Liver (tissue), 9 donors: ENCODE results near the gene CDKN2B-AS1. TPM values are rescaled to one million over a fixed set of nuclear protein-coding genes. Genes with fewer than 3 reads are reported as not detected.

Source experiments
- DNase-seq: peaks from one replicate; pipeline ENCODE4 v3.0.0-alpha.2; 2017; ENCODE audit warnings: low spot score
- H3K27ac ChIP-seq, 2 donors: one replicate each; pipeline ENCODE4 v1.7.0; 2013; ENCODE audit warnings: inconsistent platforms in 2 of 2, low read length in 2 of 2, control low read depth in 1 of 2, low read depth in 1 of 2, mild to moderate bottlenecking in 1 of 2
- H3K27me3 ChIP-seq, 4 donors: one replicate each; pipeline versions ENCODE4 v1.6.1 to v1.7.0; 2013; ENCODE audit warnings: low read length in 3 of 4, inconsistent platforms in 1 of 4, mild to moderate bottlenecking in 1 of 4, moderate library complexity in 1 of 4; ENCODE audit not compliant: control insufficient read depth in 4 of 4, insufficient read depth in 4 of 4
- H3K36me3 ChIP-seq, 4 donors: one replicate each; pipeline versions ENCODE4 v1.6.1 to v1.7.0; 2013; ENCODE audit warnings: low read length in 3 of 4, mild to moderate bottlenecking in 3 of 4, low read depth in 1 of 4, moderate library complexity in 1 of 4; ENCODE audit not compliant: control insufficient read depth in 4 of 4, insufficient read depth in 3 of 4
- H3K4me1 ChIP-seq, 4 donors: one replicate each; pipeline versions ENCODE4 v1.6.1 to v1.7.0; 2013; ENCODE audit warnings: low read length in 3 of 4, mild to moderate bottlenecking in 3 of 4, moderate library complexity in 1 of 4; ENCODE audit not compliant: control insufficient read depth in 4 of 4, insufficient read depth in 4 of 4
- H3K4me3 ChIP-seq, 3 donors: one replicate each; pipeline versions ENCODE4 v1.6.1 to v1.7.0; 2013; ENCODE audit warnings: low read length in 3 of 3, control low read depth in 1 of 3, low read depth in 1 of 3, mild to moderate bottlenecking in 1 of 3
- H3K9ac ChIP-seq, 2 donors: one replicate each; pipeline ENCODE4 v1.7.0; 2013; ENCODE audit warnings: low read length in 2 of 2, mild to moderate bottlenecking in 2 of 2, moderate library complexity in 2 of 2, control low read depth in 1 of 2, low read depth in 1 of 2
- H3K9me3 ChIP-seq, 4 donors: one replicate each; pipeline versions ENCODE4 v1.6.1 to v1.7.0; 2013; ENCODE audit warnings: low read length in 3 of 4; ENCODE audit not compliant: control insufficient read depth in 4 of 4
- EGR1 ChIP-seq, 2 donors: IDR thresholded peaks; 2 replicates each; pipeline ENCODE4 v1.6.1; 2016 to 2018; ENCODE audit warnings: antibody characterized with exemption in 2 of 2, low read depth in 2 of 2
- FOXA1 ChIP-seq: IDR thresholded peaks from 2 replicates; pipeline ENCODE4 v1.6.1; 2016; ENCODE audit warnings: antibody characterized with exemption
- FOXA2 ChIP-seq: IDR thresholded peaks from 2 replicates; pipeline ENCODE4 v1.6.1; 2016; ENCODE audit warnings: antibody characterized with exemption
- HNF4A ChIP-seq, 2 donors: conservative IDR thresholded peaks; 2 replicates each; pipeline ENCODE4 v1.6.1; 2016; ENCODE audit warnings: antibody characterized with exemption in 2 of 2, mild to moderate bottlenecking in 2 of 2
- HNF4G ChIP-seq: IDR thresholded peaks from 2 replicates; pipeline ENCODE4 v1.6.1; 2016; ENCODE audit warnings: antibody characterized with exemption
- MAX ChIP-seq: IDR thresholded peaks from 2 replicates; pipeline ENCODE4 v1.6.1; 2016; ENCODE audit warnings: antibody characterized with exemption
- NR2F2 ChIP-seq: IDR thresholded peaks from 2 replicates; pipeline ENCODE4 v1.6.1; 2016; ENCODE audit warnings: antibody characterized with exemption
- RAD21 ChIP-seq, 2 donors: IDR thresholded peaks; 2 replicates each; pipeline ENCODE4 v1.6.1; 2016; ENCODE audit warnings: antibody characterized with exemption in 2 of 2, mild to moderate bottlenecking in 2 of 2
- RXRA ChIP-seq, 2 donors: IDR thresholded peaks; 2 replicates each; pipeline ENCODE4 v1.6.1; 2017 to 2018; ENCODE audit warnings: antibody characterized with exemption in 2 of 2, mild to moderate bottlenecking in 1 of 2
- SP1 ChIP-seq: IDR thresholded peaks from 2 replicates; pipeline ENCODE4 v1.6.1; 2018; ENCODE audit warnings: antibody characterized with exemption, mild to moderate bottlenecking
- TAF1 ChIP-seq: conservative IDR thresholded peaks from 2 replicates; pipeline ENCODE4 v1.6.1; 2016; ENCODE audit warnings: antibody characterized with exemption, mild to moderate bottlenecking
- YY1 ChIP-seq: IDR thresholded peaks from 2 replicates; pipeline ENCODE4 v1.6.1; 2016; ENCODE audit warnings: antibody characterized with exemption, mild to moderate bottlenecking
- WGBS: extraction: QIAGEN DNeasy Blood & Tissue Kit; methylation state at CpG from one replicate; pipeline ENCODE4 v1.1.7; 2013; 5-methylcytosine and 5-hydroxymethylcytosine counted together
- polyA plus RNA-seq, 2 donors: library from polyadenylated mRNA; stranded (reverse) in 1 of 2; unstranded in 1 of 2; fragments of 200-250 nt in 1 of 2; fragments of >200 nt in 1 of 2; fragmentation: Nextera tagmentation in 1 of 2; extraction: Ambion mirVana in 1 of 2; gene quantifications; one replicate each; pipeline versions ENCODE4 v1.2.1 to v1.2.3, GENCODE V29; 2013 to 2015
- total RNA-seq, 2 donors: library from RNA; depleted of rRNA; stranded (reverse); fragments of >200 nt; gene quantifications; one replicate each; pipeline ENCODE4 v1.2.3, GENCODE V29; 2014
- TF ChIP-seq, protein P1 (sequence below): IDR thresholded peaks from 2 replicates; pipeline ENCODE4 v1.6.1; 2016; ENCODE audit warnings: antibody characterized with exemption, mild to moderate bottlenecking
- TF ChIP-seq, protein P2 (sequence below): IDR thresholded peaks from 2 replicates; pipeline ENCODE4 v1.6.1; 2016; ENCODE audit warnings: antibody characterized with exemption
- TF ChIP-seq, protein P3 (sequence below): fragments of 150-350 bp; IDR thresholded peaks from 2 replicates; pipeline ENCODE4 v1.5.1; 2017; ENCODE audit warnings: improper control_type of control experiment, low read depth, low read length; ENCODE audit not compliant: missing input control
- TF ChIP-seq, protein P4 (sequence below): IDR thresholded peaks from 2 replicates; pipeline ENCODE4 v1.6.1; 2016; ENCODE audit warnings: antibody characterized with exemption
- donor health status: healthy.
- donor health status: healthy.
- donor health status: healthy.
- donor health status: healthy.
- donor health status: healthy.

Gene CDKN2B-AS1
- total and polyA plus RNA-seq, 4 donors = 0.08 to 0.42 TPM; not detected in 2

DNA sequence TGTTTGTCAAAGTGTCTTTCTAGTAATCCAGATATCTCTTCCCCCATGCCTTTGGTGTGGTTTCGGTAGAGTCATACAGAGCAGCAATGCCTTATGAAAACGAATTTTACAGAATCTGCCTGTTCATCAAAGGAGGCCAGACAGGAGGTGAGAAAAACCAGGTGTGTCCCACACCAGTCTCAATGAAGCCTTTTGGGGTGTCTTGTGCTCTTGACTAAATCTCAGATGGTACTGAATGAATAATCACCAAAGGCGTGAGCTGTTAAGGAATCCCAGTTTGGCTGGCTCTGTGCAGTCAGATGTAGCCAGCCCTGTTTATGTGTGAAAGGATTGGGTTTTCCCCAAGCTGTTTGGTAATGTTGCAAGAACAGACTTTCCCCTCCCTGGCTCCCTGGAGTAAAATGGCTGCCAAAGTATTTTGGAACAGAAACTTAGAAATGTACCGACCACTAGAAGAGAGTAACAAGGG is 85.3 kb downstream of the CDKN2B-AS1 start (continued):
- TF ChIP-seq, protein P1, sequence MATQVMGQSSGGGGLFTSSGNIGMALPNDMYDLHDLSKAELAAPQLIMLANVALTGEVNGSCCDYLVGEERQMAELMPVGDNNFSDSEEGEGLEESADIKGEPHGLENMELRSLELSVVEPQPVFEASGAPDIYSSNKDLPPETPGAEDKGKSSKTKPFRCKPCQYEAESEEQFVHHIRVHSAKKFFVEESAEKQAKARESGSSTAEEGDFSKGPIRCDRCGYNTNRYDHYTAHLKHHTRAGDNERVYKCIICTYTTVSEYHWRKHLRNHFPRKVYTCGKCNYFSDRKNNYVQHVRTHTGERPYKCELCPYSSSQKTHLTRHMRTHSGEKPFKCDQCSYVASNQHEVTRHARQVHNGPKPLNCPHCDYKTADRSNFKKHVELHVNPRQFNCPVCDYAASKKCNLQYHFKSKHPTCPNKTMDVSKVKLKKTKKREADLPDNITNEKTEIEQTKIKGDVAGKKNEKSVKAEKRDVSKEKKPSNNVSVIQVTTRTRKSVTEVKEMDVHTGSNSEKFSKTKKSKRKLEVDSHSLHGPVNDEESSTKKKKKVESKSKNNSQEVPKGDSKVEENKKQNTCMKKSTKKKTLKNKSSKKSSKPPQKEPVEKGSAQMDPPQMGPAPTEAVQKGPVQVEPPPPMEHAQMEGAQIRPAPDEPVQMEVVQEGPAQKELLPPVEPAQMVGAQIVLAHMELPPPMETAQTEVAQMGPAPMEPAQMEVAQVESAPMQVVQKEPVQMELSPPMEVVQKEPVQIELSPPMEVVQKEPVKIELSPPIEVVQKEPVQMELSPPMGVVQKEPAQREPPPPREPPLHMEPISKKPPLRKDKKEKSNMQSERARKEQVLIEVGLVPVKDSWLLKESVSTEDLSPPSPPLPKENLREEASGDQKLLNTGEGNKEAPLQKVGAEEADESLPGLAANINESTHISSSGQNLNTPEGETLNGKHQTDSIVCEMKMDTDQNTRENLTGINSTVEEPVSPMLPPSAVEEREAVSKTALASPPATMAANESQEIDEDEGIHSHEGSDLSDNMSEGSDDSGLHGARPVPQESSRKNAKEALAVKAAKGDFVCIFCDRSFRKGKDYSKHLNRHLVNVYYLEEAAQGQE = no peak
- TF ChIP-seq SP1 (no peak), HNF4G (no peak), NR2F2 (no peak), MAX (no peak), FOXA2 (no peak)

DNA sequence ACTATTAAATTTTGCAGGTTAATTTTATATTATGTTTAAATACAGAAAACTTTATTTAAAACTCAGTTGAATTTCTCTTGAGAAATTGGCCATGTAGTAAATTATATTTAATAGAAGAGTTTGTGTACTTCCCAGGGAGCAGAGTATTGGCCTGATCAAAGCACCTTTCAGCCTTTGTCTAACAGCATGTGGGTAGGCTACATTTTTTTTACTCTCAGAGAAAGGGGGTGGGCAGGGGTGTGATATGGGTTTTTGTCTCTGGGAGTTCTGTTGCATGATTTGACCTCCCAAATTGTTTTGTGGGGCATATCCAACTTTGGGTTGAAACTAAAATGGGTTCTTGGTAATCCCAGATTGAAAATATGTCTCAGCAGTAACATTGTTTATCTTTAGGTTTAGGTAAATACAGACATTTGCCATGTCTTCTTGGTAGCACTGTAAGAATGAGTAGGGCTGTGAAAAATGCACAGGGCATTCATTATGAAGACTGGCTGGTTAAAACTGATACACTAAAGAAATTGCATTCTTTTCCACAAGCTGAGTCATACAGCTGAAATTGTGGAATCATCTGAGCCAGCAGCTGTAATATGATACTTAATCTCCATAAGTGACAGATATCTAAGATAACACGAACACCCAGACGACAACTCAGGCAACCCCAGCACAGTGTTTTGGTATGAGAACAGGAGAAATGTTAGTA is 89.9 kb downstream of the CDKN2B-AS1 start:
- no peak for TF ChIP-seq HNF4G
- no peak for TF ChIP-seq YY1
- no peak for TF ChIP-seq RAD21 (IDR thresholded peaks at IDR 0.05)
- no peak for TF ChIP-seq FOXA2
- TF ChIP-seq FOXA1 = no peak
- TF ChIP-seq, protein P2, sequence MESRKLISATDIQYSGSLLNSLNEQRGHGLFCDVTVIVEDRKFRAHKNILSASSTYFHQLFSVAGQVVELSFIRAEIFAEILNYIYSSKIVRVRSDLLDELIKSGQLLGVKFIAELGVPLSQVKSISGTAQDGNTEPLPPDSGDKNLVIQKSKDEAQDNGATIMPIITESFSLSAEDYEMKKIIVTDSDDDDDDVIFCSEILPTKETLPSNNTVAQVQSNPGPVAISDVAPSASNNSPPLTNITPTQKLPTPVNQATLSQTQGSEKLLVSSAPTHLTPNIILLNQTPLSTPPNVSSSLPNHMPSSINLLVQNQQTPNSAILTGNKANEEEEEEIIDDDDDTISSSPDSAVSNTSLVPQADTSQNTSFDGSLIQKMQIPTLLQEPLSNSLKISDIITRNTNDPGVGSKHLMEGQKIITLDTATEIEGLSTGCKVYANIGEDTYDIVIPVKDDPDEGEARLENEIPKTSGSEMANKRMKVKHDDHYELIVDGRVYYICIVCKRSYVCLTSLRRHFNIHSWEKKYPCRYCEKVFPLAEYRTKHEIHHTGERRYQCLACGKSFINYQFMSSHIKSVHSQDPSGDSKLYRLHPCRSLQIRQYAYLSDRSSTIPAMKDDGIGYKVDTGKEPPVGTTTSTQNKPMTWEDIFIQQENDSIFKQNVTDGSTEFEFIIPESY = no peak
- TF ChIP-seq, protein P3, sequence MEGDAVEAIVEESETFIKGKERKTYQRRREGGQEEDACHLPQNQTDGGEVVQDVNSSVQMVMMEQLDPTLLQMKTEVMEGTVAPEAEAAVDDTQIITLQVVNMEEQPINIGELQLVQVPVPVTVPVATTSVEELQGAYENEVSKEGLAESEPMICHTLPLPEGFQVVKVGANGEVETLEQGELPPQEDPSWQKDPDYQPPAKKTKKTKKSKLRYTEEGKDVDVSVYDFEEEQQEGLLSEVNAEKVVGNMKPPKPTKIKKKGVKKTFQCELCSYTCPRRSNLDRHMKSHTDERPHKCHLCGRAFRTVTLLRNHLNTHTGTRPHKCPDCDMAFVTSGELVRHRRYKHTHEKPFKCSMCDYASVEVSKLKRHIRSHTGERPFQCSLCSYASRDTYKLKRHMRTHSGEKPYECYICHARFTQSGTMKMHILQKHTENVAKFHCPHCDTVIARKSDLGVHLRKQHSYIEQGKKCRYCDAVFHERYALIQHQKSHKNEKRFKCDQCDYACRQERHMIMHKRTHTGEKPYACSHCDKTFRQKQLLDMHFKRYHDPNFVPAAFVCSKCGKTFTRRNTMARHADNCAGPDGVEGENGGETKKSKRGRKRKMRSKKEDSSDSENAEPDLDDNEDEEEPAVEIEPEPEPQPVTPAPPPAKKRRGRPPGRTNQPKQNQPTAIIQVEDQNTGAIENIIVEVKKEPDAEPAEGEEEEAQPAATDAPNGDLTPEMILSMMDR = no peak
- TF ChIP-seq RXRA (IDR thresholded peaks at IDR 0.05) = no peak
- TF ChIP-seq SP1 = no peak
- TF ChIP-seq HNF4A (conservative IDR thresholded peaks at IDR 0.05) = no peak
- no peak for TF ChIP-seq TAF1
- TF ChIP-seq, protein P1 = no peak
- TF ChIP-seq EGR1 (IDR thresholded peaks at IDR 0.05; ENCODE audit: low read depth in 2 of 2) = no peak
- TF ChIP-seq NR2F2 = no peak
- TF ChIP-seq, protein P4, sequence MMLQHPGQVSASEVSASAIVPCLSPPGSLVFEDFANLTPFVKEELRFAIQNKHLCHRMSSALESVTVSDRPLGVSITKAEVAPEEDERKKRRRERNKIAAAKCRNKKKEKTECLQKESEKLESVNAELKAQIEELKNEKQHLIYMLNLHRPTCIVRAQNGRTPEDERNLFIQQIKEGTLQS = no peak
- H3K4me3 ChIP-seq = no peak overlapping the region
- DNase-seq = no peak
- H3K4me1 ChIP-seq = peaks cover 2 to 10% (median 8%) of the 10 kb centered on the region in 4 donors
- H3K27ac ChIP-seq = no peak overlapping the region
- WGBS = 46% methylated on average over 2 of the region's 2 CpGs
- H3K9ac ChIP-seq = no peak overlapping the region
- no peaks in the 10 kb centered on the region for H3K27me3 ChIP-seq
- H3K36me3 ChIP-seq = no peaks in the 10 kb centered on the region
- H3K9me3 ChIP-seq = no peaks in the 10 kb centered on the region
